Calu3 (cell line): Measurements from ENCODE around the gene CHMP4B. TPM values are rescaled to one million over a fixed set of nuclear protein-coding genes. Genes with fewer than 3 reads are reported as not detected.

Experiments used
- BruUV-seq: library from RNA; stranded (reverse); fragments of 400-500 nt; replicated peaks from 2 replicates; lab custom pipeline; 2021; lab: Mats Ljungman, UMichigan
- CTCF ChIA-PET: fragments of 300-600 bp; sonication (Branson Sonifier 250); formaldehyde crosslinking; loops from one replicate; lab custom pipeline; 2022; ENCODE audit warnings: antibody characterized with exemption; lab: Charles Lee
- DNase-seq: peaks from one replicate; pipeline ENCODE4 v3.0.0; 2022
- H3K27ac Mint-ChIP-seq: one replicate; pipeline ENCODE4 v1.8.0; 2022; ENCODE audit warnings: mixed read lengths; ENCODE audit not compliant: unreplicated experiment
- H3K27me3 Mint-ChIP-seq: one replicate; pipeline ENCODE4 v1.8.0; 2022; ENCODE audit warnings: mixed read lengths; ENCODE audit not compliant: unreplicated experiment
- H3K36me3 Mint-ChIP-seq: one replicate; pipeline ENCODE4 v1.8.0; 2022; ENCODE audit warnings: mild to moderate bottlenecking, moderate library complexity, mixed read lengths; ENCODE audit not compliant: insufficient read depth, unreplicated experiment
- H3K4me1 Mint-ChIP-seq: one replicate; pipeline ENCODE4 v1.8.0; 2022; ENCODE audit warnings: mild to moderate bottlenecking, low read depth, mixed read lengths; ENCODE audit not compliant: unreplicated experiment
- H3K4me3 Mint-ChIP-seq: one replicate; pipeline ENCODE4 v1.8.0; 2022; ENCODE audit warnings: mild to moderate bottlenecking, low read depth, moderate library complexity, mixed read lengths; ENCODE audit not compliant: unreplicated experiment
- H3K9me3 Mint-ChIP-seq: one replicate; pipeline ENCODE4 v1.8.0; 2022; ENCODE audit warnings: low read depth, mixed read lengths; ENCODE audit not compliant: unreplicated experiment
- intact Hi-C: fragments of 100-400 bp; cut with micrococcal nuclease; formaldehyde crosslinking; loops from one replicate; pipeline ENCODE4 v1.10.0; 2022; ENCODE audit not compliant: unreplicated experiment
- total RNA-seq: library from RNA; stranded (reverse); gene quantifications from 2 replicates; pipeline ENCODE4 v1.2.3, GENCODE V29; 2022
- TF ChIP-seq, protein P1 (sequence below): fragments of 200-600 bp; IDR thresholded peaks from one replicate; pipeline ENCODE4 v1.8.0; 2022; ENCODE audit warnings: antibody characterized with exemption; ENCODE audit not compliant: unreplicated experiment

CHMP4B gene
- total RNA-seq, 1 experiment from 2014 or later: 234 TPM

DNA sequence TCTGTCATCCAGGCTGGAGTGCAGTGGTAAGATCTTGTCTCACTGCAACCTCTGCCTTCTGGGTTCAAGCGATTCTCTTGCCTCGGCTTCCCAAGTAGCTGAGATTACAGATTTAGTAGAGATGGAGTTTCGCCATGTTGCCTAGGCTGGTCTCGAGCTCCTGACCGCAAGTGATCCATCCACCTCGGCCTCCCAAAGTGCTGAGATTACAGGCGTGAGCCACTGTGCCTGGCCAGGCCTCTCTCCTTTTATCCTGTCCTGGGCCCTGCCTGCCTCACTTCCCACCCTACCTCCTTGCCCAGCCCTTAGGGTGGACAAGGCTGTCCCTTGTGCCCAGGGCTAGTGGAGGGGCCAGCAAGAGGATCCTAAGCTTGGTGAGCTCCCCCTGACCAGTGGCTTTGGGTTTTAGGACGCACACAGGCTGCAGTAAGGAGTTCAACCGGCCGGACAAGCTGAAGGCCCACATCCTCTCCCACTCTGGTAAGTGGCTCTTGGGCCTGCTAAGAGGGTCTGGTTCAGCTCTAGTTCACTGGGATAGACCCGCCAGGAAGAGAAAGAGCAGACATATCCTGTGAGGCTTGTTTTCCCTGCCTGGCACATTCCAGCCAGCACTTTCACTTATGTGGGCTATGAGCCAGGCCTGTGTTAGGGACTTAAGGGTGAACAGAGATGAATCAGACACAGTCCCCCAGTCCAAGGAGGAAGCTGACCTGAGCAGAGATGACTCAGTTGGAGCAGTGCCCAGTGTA is 21.9 kb upstream of the CHMP4B start:
- peak overlapping the region; percentile 42 for H3K4me3 Mint-ChIP-seq
- peaks cover 50% of the 10 kb centered on the region for H3K36me3 Mint-ChIP-seq
- peak overlapping the region; percentile 97 for H3K27ac Mint-ChIP-seq
- peak; percentile 99 for DNase-seq
- CTCF ChIA-PET: interaction anchor here (0.5 to 2.3 kb wide), 21 partner anchors 10 to 1117 kb away, joined by 3 to 38 read pairs (median 4); partner anchors contain the start of genes ACTL10 and CHMP4B
- TF ChIP-seq, protein P1, sequence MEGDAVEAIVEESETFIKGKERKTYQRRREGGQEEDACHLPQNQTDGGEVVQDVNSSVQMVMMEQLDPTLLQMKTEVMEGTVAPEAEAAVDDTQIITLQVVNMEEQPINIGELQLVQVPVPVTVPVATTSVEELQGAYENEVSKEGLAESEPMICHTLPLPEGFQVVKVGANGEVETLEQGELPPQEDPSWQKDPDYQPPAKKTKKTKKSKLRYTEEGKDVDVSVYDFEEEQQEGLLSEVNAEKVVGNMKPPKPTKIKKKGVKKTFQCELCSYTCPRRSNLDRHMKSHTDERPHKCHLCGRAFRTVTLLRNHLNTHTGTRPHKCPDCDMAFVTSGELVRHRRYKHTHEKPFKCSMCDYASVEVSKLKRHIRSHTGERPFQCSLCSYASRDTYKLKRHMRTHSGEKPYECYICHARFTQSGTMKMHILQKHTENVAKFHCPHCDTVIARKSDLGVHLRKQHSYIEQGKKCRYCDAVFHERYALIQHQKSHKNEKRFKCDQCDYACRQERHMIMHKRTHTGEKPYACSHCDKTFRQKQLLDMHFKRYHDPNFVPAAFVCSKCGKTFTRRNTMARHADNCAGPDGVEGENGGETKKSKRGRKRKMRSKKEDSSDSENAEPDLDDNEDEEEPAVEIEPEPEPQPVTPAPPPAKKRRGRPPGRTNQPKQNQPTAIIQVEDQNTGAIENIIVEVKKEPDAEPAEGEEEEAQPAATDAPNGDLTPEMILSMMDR: no peak
- H3K9me3 Mint-ChIP-seq: no peaks in the 10 kb centered on the region
- H3K27me3 Mint-ChIP-seq: no peaks in the 10 kb centered on the region
- intact Hi-C loops: loop anchor here (1.0 to 2.0 kb wide), 2 partner anchors 46 to 56 kb away; no protein-coding TSS in a partner anchor
- no TSS peak for BruUV-seq
- H3K4me1 Mint-ChIP-seq: peaks cover 66% of the 10 kb centered on the region

DNA sequence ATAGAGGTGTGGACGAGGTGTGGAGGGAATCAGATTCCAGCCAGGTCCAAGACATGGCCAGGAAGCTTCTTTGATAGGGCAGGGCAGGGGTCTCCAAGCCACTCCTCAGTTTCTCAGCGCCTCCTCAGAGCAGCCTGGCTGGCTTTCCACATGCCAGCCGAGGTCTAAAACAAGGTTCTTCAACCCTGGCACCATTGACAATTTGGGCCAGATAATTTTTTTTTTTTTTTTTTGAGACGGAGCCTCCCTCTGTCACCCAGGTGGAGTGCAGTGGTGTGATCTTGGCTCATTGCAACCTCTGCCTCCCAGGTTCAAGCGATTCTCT is 21.3 kb upstream of the CHMP4B start:
- no peak for DNase-seq
- H3K4me3 Mint-ChIP-seq: peak overlapping the region; percentile 42
- TF ChIP-seq, protein P1: no peak
- H3K27ac Mint-ChIP-seq: peak overlapping the region; percentile 97
- intact Hi-C loops: loop anchor here (1.0 to 10.0 kb wide), 4 partner anchors 47 to 277 kb away; no protein-coding TSS in a partner anchor
- no TSS peak for BruUV-seq
- H3K36me3 Mint-ChIP-seq: peaks cover 50% of the 10 kb centered on the region
- peaks cover 70% of the 10 kb centered on the region for H3K4me1 Mint-ChIP-seq
- H3K9me3 Mint-ChIP-seq: no peaks in the 10 kb centered on the region
- CTCF ChIA-PET: interaction anchor here (0.5 to 2.3 kb wide), 21 partner anchors 11 to 839 kb away, joined by 3 to 38 read pairs (median 4); partner anchors contain the start of genes ACTL10, CHMP4B and SNTA1
- no peaks in the 10 kb centered on the region for H3K27me3 Mint-ChIP-seq

DNA sequence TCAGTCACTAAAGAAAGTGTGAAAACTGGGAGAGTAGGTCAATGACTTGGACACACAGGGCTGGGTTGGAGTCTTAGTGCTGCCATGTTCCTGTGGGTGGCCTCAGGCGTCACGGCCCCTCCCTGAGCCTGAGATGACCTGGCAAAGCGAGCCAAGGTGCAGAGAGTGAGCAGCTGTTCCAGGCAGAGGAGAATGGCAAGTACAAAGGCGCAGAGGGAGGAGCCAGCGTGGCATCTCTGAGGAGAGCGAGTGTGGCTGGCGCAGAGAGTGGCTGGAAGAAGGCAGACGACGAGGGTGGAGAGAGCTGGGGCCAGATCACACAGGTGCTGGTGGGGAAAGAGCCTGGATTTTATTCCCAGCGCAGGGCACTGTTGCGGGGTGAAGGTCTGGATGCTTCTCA is 20.6 kb upstream of the CHMP4B start:
- Mint-ChIP-seq H3K4me1 (peaks cover 76% of the 10 kb centered on the region), H3K36me3 (peaks cover 53% of the 10 kb centered on the region), H3K9me3 (no peaks in the 10 kb centered on the region), H3K4me3 (peak overlapping the region; percentile 7), H3K27ac (peak overlapping the region; percentile 97), H3K27me3 (no peaks in the 10 kb centered on the region)
- DNase-seq: peak; percentile 58
- CTCF ChIA-PET: interaction anchor here (0.6 to 2.3 kb wide), 2 partner anchors 21 to 347 kb away, joined by 3 to 38 read pairs; partner anchors contain the start of genes CHMP4B and SNTA1
- TF ChIP-seq, protein P1: no peak
- BruUV-seq: no TSS peak
- intact Hi-C loops: loop anchor here (5.0 to 10.0 kb wide), 2 partner anchors 124 to 277 kb away; no protein-coding TSS in a partner anchor

DNA sequence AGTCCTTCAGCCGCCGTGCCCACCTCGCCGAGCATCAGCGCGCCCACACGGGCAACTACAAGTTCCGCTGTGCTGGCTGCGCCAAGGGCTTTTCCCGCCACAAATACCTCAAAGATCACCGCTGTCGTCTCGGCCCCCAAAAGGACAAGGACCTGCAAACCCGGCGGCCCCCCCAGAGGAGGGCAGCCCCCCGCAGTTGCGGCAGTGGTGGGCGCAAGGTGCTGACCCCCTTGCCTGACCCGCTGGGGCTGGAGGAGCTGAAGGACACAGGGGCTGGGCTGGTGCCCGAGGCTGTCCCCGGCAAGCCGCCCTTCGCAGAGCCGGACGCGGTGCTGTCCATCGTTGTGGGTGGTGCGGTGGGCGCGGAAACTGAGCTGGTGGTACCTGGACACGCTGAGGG is 20.1 kb upstream of the CHMP4B start:
- no peak for DNase-seq
- peak overlapping the region; percentile 7 for H3K4me3 Mint-ChIP-seq
- no TSS peak for BruUV-seq
- TF ChIP-seq, protein P1: no peak
- intact Hi-C loops: loop anchor here (5.0 to 10.0 kb wide), 2 partner anchors 124 to 276 kb away; no protein-coding TSS in a partner anchor
- H3K9me3 Mint-ChIP-seq: no peaks in the 10 kb centered on the region
- peak overlapping the region; percentile 97 for H3K27ac Mint-ChIP-seq
- peaks cover 54% of the 10 kb centered on the region for H3K36me3 Mint-ChIP-seq
- CTCF ChIA-PET: interaction anchor here (2.3 kb wide), 1 partner anchor 21 kb away, joined by 38 read pairs; the partner anchor contains the start of gene CHMP4B
- no peaks in the 10 kb centered on the region for H3K27me3 Mint-ChIP-seq
- H3K4me1 Mint-ChIP-seq: peaks cover 81% of the 10 kb centered on the region
